Anterior cingulate cortex (tissue), 58 donors: ENCODE data around the gene ZNF385D.
"Not testable (repeated sequence)": the region's sequence is repeated elsewhere in the genome, so short reads cannot be mapped to it uniquely, and the experiment has no call there.

Source experiments
- DNase-seq, 58 donors: peaks; one replicate each; lab custom pipeline; 2025; lab: John Stamatoyannopoulos, UW

Gene ZNF385D

GRCh38 chr3:21405671-21406667 is 345.0 kb downstream of the ZNF385D start:
- no peak for DNase-seq

GRCh38 chr3:21398461-21398860 is 352.5 kb downstream of the ZNF385D start:
- no peak for DNase-seq

GRCh38 chr3:21393683-21394311 is 357.2 kb downstream of the ZNF385D start:
- no peak for DNase-seq

- DNase-seq: no peak
These were observed 358.5 kb downstream of the ZNF385D start for GRCh38 chr3:21392526-21392925.

- no peak for DNase-seq
These were observed 360.2 kb downstream of the ZNF385D start for GRCh38 chr3:21390856-21391255.

GRCh38 chr3:21390136-21390535 is 360.9 kb downstream of the ZNF385D start:
- no peak for DNase-seq

- DNase-seq: not testable (repeated sequence)
These were observed 363.7 kb downstream of the ZNF385D start for GRCh38 chr3:21387142-21387826.

- not testable (repeated sequence) for DNase-seq
These were observed 373.0 kb downstream of the ZNF385D start for GRCh38 chr3:21378036-21378435.

GRCh38 chr3:21377071-21377769 is 373.8 kb downstream of the ZNF385D start:
- no peak for DNase-seq

- DNase-seq: no peak
These were observed 378.7 kb downstream of the ZNF385D start for GRCh38 chr3:21372316-21372715.
